Duodenal mucosa (tissue), 2 donors: Measurements from ENCODE around the gene KRTAP4-3.
"Not testable (repeated sequence)": the region's sequence is repeated elsewhere in the genome, so short reads cannot be mapped to it uniquely, and the experiment has no call there.

Experiments
- H3K27ac ChIP-seq: one replicate; pipeline ENCODE4 v1.7.0; 2013; ENCODE audit warnings: low read depth, low read length
- H3K27me3 ChIP-seq, 2 donors: one replicate each; pipeline ENCODE4 v1.7.0; 2013; ENCODE audit warnings: low read length in 2 of 2, control low read depth in 1 of 2; ENCODE audit not compliant: insufficient read depth in 2 of 2, control insufficient read depth in 1 of 2
- H3K36me3 ChIP-seq, 2 donors: one replicate each; pipeline ENCODE4 v1.7.0; 2013; ENCODE audit warnings: low read length in 2 of 2, control low read depth in 1 of 2; ENCODE audit not compliant: insufficient read depth in 2 of 2, control insufficient read depth in 1 of 2
- H3K4me1 ChIP-seq, 2 donors: one replicate each; pipeline ENCODE4 v1.7.0; 2013; ENCODE audit warnings: low read length in 2 of 2, control low read depth in 1 of 2; ENCODE audit not compliant: insufficient read depth in 2 of 2, control insufficient read depth in 1 of 2
- H3K4me3 ChIP-seq, 2 donors: one replicate each; pipeline ENCODE4 v1.7.0; 2013; ENCODE audit warnings: low read length in 2 of 2, low read depth in 1 of 2
- H3K9ac ChIP-seq, 2 donors: one replicate each; pipeline ENCODE4 v1.7.0; 2013; ENCODE audit warnings: low read length in 2 of 2, low read depth in 1 of 2
- H3K9me3 ChIP-seq, 2 donors: one replicate each; pipeline ENCODE4 v1.7.0; 2013; ENCODE audit warnings: low read length in 2 of 2, control low read depth in 1 of 2; ENCODE audit not compliant: control insufficient read depth in 1 of 2

The KRTAP4-3 gene

DNA sequence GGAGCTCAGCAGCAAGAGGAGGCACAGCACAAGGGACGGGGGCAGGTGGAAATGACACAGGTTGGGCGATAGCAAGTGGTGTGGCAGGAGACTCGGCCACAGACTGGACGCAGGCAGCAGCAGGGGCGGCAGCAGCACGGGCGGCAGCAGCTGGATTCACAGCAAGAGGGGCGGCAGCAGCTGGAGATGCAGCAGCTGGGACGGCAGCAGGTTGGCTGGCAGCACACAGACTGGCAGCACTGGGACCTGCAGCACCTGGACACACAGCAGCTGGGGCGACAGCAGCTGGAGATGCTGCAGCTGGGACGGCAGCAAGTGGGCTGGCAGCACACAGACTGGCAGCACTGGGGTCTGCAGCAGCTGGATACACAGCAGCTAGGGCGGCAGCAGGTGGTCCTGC, 28.2 kb downstream of the KRTAP4-3 start:
- not testable (repeated sequence) for H3K9ac ChIP-seq, H3K27me3 ChIP-seq, H3K27ac ChIP-seq, H3K4me1 ChIP-seq, H3K4me3 ChIP-seq, H3K9me3 ChIP-seq, H3K36me3 ChIP-seq

GRCh38 chr17:41133880-41134735, 33.9 kb downstream of the KRTAP4-3 start:
- Histone ChIP-seq H3K27me3 (no peaks in the 10 kb centered on the region), H3K9me3 (no peaks in the 10 kb centered on the region), H3K36me3 (no peaks in the 10 kb centered on the region), H3K27ac (no peak overlapping the region), H3K4me3 (no peak overlapping the region), H3K4me1 (no peaks in the 10 kb centered on the region), H3K9ac (no peak overlapping the region)

- Histone ChIP-seq H3K36me3 (no peaks in the 10 kb centered on the region), H3K4me3 (no peak overlapping the region), H3K4me1 (no peaks in the 10 kb centered on the region), H3K9ac (no peak overlapping the region), H3K27ac (no peak overlapping the region), H3K9me3 (no peaks in the 10 kb centered on the region), H3K27me3 (no peaks in the 10 kb centered on the region)
Observed at GRCh38 chr17:41131979-41132378, 36.0 kb downstream of the KRTAP4-3 start.

GRCh38 chr17:41127371-41127770, 40.6 kb downstream of the KRTAP4-3 start:
- Histone ChIP-seq H3K9ac (no peak overlapping the region), H3K9me3 (no peaks in the 10 kb centered on the region), H3K4me3 (no peak overlapping the region), H3K27me3 (no peaks in the 10 kb centered on the region), H3K36me3 (no peaks in the 10 kb centered on the region), H3K27ac (no peak overlapping the region), H3K4me1 (no peaks in the 10 kb centered on the region)

- Histone ChIP-seq H3K36me3 (no peaks in the 10 kb centered on the region), H3K4me3 (no peak overlapping the region), H3K27ac (no peak overlapping the region), H3K27me3 (no peaks in the 10 kb centered on the region), H3K9me3 (no peaks in the 10 kb centered on the region), H3K9ac (no peak overlapping the region), H3K4me1 (no peaks in the 10 kb centered on the region)
Observed at GRCh38 chr17:41126412-41126811, 41.6 kb downstream of the KRTAP4-3 start.

DNA sequence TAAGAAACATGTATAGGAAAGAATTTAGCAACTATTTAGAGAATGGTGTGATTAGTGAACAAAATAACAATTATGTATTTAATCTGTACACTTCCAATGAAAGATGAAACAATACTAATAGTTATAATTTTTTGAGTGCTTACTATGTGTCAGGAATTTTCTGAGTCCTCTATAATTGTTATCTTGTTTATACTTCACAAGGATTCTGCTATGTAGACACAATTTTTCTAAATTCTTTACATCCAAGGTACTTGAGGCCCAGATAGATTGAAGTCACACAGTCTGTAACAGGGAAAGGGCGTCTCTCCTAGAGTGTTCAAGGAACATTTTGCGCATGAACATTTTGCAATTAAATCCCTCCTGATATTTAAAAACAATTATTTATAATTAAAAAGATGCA, 43.0 kb downstream of the KRTAP4-3 start:
- no peaks in the 10 kb centered on the region for H3K36me3 ChIP-seq
- H3K27ac ChIP-seq: no peak overlapping the region
- no peaks in the 10 kb centered on the region for H3K4me1 ChIP-seq
- H3K27me3 ChIP-seq: no peaks in the 10 kb centered on the region
- no peak overlapping the region for H3K9ac ChIP-seq
- no peaks in the 10 kb centered on the region for H3K9me3 ChIP-seq
- H3K4me3 ChIP-seq: no peak overlapping the region

DNA sequence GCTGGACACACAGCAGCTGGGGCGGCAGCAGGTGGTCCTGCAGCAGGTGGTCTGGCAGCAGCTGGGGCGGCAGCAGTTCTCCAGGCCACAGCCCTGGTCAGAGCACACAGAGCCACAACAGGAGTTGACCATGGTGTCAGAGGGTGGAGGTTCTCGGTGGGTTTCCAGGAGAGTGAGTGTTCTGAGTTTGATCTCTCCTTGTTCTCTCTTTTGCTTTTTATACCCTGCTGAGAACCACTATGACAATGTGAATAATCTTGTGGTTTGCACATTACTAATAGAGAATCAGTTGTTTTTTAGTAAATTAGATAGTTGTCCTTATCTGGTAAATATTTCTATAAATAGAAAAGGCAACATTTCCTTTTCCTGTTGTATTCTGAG, 44.0 kb downstream of the KRTAP4-3 start, which contains the start of gene KRTAP4-12:
KRTAP4-12 (minus strand) TSS at position 192 of the 381 bp plus-strand sequence; CDS start at position 132, 60 bp downstream.
- H3K9me3 ChIP-seq: not testable (repeated sequence)

DNA sequence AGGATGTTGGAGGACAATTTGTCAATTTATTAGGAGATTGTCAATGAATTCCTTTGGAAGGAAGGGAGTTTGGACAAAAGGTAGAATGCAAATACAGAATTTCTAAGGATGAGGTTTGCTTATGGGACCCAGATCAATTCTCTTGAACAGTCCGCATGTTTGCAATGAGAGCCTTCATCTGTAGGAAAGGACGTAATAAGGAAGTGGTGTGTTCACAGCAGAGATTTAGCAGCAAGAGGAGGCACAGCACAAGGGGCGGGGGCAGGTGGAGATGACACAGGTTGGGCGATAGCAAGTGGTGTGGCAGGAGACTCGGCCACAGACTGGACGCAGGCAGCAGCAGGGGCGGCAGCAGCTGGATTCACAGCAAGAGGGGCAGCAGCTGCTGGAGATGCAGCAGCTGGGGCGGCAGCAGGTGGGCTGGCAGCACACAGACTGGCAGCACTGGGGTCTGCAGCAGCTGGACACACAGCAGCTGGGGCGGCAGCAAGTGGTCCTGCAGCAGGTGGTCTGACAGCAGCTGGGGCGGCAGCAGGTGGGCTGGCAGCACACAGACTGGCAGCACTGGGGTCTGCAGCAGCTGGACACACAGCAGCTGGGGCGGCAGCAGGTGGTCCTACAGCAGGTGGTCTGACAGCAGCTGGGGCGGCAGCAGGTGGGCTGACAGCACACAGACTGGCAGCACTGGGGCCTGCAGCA, 44.6 kb downstream of the KRTAP4-3 start:
- not testable (repeated sequence) for H3K9ac ChIP-seq, H3K9me3 ChIP-seq, H3K4me3 ChIP-seq, H3K36me3 ChIP-seq, H3K27me3 ChIP-seq, H3K4me1 ChIP-seq, H3K27ac ChIP-seq

More for the DNA sequence above, 44.0 kb downstream of the KRTAP4-3 start, which contains the start of gene KRTAP4-12:
- H3K27ac ChIP-seq, H3K4me3 ChIP-seq, H3K9ac ChIP-seq, H3K4me1 ChIP-seq, H3K36me3 ChIP-seq, H3K27me3 ChIP-seq: not testable (repeated sequence)

DNA sequence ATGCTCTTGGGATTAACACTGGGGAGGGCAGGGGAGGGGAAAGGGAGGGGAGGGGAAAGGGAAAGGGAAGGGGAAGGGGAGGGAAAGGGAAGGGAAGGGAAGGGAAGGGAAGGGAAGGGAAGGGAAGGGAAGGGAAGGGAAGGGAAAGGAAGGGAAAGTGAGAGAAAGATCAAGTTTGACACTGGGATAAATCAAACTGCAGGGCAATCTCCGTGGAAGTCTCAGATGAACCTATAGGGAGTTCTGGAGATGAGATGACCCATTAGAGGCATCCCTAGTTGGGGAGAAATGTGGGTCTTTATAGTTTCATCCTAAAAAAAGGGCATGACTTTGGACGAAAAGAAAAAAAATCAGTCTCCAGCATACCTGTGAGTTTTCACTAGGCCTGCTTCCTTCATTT, 46.3 kb downstream of the KRTAP4-3 start:
- Histone ChIP-seq H3K9ac (no peak overlapping the region), H3K36me3 (no peaks in the 10 kb centered on the region), H3K9me3 (no peaks in the 10 kb centered on the region), H3K27me3 (no peaks in the 10 kb centered on the region), H3K4me3 (no peak overlapping the region), H3K27ac (no peak overlapping the region), H3K4me1 (no peaks in the 10 kb centered on the region)
